CD4-positive, alpha-beta T cell treated with Interleukin-1 beta for 1 hour (primary cell): ENCODE measurements around the gene SLC30A2.
"Not testable (repeated sequence)": the region's sequence is repeated elsewhere in the genome, so short reads cannot be mapped to it uniquely, and the experiment has no call there.

Source experiments
- DNase-seq, 2 donors: peaks; one replicate each; pipeline ENCODE4 v3.0.0-alpha.2; 2020 to 2022

Gene SLC30A2, protein sequence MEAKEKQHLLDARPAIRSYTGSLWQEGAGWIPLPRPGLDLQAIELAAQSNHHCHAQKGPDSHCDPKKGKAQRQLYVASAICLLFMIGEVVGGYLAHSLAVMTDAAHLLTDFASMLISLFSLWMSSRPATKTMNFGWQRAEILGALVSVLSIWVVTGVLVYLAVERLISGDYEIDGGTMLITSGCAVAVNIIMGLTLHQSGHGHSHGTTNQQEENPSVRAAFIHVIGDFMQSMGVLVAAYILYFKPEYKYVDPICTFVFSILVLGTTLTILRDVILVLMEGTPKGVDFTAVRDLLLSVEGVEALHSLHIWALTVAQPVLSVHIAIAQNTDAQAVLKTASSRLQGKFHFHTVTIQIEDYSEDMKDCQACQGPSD

DNA sequence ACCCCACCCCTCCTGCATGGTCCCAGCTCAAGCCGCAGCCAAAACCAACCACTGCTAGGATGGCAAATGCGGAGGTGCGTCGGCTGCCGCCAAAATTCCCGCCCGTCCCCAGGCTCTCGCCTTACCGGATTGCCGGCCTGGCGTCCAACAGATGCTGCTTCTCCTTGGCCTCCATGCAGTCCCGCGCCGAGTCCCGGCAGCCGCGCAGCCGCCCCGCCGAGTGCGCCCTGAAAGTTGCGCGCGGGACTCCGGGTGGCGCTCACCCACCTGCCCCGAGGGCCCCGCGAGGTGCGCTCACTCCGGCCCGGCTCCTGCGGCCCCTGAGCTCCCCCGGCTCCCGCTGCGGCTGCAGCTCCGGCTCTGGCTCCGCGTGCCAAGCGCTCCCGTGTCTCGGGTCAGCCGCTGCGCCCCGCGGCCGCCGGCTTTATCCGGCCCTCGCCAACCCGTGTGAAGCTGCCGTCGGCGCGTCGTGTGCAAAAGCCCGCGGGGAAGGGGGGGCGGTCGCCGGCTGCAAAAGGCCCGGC, at the start of gene SLC30A2:
TSS of gene SLC30A2 (minus strand) at position 397 of the 524 bp plus-strand sequence. CDS start at position 175, 222 bp downstream.
- DNase-seq = no peak

DNA sequence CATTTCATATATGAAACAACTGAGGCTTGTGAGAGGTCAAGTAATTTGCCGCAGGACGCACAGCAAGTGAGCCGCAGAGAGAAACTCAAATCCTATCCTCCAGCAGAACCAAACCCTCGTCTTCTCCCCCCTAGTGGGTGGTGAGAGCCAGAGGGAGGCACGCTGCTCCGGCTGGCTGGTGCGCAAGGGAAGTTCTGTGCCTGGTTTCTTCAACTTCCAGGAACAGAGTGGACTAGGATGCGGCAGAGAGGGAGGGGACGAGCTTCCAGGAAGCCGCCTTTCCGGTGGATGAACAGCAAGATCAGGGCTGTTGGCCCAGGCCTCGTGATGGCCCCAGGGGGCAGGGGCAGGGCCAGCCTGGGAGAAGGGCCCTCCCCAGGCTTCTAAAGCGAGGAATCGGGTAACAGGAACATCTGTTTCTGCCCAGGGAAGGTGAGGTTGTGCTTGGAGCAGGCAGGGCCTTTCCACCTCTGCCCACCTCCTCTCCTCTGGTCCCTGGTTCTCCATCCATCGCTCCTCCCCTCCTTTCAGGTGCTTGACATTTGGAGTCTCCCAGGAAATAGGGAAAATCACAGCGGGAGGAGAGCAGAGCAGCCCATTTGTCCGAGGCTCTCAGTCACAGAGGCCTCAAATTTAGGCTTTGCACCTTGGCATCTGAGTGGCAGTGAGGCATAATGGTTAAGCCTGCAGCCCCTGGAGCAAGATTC, 48.9 kb upstream of the SLC30A2 start:
- no peak for DNase-seq

DNA sequence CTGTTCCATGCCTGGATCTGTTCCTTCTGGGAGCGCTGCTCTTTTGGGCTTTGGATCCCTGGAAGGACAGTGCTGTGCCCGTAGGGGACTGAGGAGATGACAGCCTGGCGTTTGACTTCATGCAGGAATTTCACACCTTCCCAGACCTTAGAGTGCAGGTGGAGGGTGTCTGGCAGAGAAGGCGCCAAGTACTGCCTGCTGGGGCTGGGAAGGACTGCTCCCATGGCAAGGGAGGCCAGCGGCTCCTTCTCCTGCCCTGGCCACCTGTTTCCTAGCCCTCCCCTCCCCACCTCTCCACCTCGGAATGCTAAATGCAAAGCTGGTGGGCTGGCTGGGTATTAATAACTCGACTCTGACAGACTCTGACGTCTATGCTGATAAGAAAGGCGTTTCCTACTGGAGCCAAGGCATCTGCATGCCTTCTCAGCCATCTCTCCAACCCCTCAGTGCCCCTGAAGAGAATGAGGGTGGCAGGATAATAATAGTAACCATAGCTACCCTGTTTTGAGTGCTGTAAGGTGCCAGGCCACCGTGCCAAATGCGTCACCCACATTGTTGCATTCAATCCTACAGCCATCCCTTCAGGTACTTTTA, 48.3 kb upstream of the SLC30A2 start:
- no peak for DNase-seq

DNA sequence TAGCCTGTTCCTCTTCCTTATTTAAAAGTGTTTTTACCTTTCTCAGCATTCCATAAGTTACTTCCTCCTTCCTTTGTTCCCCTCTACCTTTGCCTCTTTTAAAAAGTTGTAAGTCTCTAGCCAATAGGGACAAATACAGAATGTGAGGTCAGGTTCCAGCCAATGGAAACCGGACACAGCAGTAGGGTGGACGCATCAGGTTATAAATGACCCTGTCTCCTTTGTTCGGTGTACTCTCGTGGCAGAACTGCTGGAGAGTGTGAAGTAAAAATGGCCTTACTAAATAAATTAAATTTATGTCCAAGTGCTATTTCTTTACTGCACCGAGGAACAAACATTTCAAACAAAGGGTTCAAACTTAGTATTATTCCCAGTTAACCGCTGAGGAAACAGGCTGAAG, 47.7 kb upstream of the SLC30A2 start:
- not testable (repeated sequence) for DNase-seq

DNA sequence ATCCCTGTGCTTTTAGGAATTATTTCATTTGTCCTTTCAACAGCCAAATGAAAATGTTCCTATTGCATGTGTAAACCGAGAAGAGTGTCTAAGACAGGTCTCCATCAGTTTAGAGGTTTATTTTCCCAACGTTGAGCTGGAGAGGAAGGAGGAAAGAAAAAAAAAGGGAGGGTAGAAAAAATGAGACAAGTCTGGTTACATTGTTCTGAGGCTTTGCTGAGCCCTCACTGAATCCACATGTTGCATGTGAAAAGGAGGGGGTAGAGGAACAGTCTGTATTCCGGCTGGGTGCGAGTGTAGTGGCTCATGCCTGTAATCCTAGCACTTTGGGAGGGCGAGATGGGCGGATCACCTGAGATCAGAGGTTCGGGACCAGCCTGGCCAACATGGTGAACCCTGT, 46.5 kb upstream of the SLC30A2 start:
- no peak for DNase-seq

DNA sequence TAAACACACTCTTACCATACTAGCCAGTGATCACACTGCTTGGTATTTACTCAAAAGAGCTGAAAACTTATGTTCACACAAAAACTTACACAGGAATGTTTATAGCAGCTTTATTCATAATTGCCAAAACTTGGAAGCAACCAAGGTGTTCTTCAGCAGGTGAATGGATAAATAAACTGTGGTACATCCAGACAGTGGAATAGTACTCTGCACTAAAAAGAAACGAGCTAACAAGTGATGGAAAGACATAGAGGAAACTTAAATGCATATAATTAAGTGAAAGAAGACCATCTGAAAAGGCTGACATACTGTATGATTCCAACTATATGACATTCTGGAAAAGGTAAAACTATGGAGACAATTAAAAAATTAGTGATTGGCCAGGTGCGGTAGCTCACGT, 45.0 kb upstream of the SLC30A2 start:
- DNase-seq = no peak

DNA sequence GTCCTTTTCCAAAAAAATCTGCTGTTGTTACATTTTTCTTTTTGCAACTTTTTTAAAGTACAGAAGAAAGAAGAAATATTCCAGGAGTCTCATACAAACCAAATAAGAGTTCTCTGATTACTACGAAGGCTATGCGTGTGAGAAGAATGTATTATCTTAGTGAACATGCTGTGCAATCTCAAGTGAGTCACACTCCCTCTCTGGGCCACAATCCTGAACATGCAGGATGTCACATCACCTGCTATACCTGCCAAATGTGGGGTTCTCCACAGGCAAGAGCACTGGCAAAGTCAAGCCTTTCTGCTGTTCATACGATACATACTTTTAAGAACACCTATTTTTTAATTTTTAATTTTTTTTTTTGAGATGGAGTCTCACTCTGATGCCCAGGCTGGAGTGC, 43.2 kb upstream of the SLC30A2 start:
- DNase-seq = no peak

DNA sequence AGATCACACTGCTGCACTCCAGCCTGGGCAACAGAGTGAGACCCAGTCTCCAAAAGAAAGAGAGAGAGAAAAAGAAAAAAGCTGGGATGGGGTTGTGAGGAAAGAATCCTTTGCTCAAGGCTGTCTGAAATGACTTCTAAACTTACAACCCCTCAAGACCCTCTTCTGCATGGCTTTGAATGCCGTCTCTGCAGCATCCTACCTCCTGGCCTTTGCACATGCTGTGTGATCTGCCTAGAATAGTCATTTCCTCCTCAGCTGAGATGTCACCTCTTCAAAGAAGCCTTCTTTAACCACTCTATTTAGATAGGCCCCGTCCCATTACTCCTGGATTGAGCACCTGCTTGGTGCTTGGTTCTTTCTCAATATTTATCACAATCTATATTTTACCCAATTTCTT, 38.9 kb upstream of the SLC30A2 start:
- no peak for DNase-seq

DNA sequence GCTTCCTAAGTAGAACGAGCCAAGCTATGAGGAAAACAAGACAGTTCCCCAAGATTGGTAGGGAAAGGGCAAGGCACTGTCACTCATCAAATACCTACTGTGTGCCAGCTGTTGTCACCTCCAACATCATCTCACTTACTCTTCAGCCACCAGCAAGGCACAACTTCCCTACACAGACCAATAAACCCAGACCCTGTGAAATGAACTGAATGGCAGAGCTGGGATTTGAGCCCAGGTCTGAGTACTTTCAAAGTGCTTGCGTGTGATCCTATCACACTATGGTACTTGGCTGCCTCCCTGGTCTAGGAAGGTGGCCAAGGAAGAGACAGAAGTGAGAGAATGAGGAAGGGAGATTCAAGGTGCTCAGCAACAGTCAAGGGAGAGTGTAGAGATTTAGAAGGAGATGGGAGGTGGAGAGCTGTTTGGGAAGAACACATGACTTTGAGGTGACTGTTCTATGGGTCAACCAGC, 38.2 kb upstream of the SLC30A2 start:
- DNase-seq = no peak

DNA sequence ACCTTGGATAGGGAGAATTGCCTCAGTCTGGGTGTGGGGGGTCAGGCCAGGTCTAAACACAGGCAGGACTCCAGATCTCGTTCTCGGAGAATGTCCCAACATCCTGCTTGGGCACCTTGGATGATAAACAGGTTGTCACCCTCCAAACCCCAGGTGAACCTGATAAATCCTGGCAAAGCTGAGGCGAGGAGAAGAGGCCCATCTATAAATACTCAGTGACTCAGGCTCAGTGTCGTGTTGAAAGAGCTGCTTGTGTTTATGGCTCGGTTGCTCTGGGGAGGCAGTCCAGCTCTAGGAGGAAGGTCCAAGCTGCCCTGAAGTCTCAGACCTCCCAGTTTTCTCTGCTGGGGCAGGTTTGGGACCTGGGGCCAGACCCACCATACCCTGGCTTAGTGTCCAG, 37.3 kb upstream of the SLC30A2 start:
- DNase-seq = no peak

DNA sequence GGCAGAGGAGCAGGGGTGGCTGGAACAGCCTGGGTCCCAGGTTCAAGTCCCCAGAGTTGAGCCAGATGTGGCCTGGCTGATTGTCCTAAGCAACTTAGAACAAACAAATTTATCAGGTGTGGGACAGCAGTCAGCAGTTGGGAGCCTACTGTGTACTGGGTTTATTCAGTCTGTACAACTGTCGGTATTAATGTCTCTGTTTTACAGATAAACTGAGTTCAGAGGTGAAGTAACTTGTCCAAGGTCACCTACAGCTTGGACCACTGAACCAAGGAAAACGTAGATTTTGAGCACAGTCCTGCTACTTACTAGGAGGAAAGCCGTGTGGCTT, 36.1 kb upstream of the SLC30A2 start:
- no peak for DNase-seq

DNA sequence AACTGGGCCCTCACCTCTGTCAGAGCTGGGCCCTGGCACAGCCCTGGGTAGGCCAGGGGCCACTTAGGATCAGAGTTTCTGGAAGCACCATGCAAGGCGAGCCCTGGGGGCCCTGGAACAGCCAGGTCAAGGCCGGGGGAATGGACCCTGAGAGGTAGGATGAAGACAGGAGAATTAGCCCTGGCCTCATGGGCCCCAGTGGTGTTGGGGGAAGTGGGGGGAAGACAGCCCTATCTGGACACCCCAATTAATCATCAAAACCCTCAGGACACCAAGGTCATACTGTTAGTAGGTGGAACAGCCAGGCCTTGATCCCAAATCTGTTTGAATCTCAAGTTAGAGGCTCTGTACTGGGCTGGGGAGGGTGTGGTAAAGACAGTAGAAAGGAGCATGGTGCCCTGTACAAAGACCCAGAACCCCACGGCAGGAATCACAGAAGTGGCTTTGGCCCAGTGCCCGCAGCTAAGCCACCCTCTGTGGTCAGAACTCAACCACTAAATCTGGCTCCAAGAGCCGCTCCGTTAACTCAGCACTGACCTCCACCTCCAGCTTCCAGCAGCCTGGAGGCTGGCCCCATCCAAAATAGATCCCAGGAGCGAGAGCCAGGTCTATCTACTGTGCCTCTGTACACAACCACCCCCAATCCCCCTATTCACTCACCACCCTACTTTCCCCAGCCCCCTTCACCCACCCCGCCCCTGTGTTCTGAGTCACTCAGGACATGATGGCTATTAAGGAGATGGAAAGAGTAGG, 35.5 kb upstream of the SLC30A2 start:
- no peak for DNase-seq

DNA sequence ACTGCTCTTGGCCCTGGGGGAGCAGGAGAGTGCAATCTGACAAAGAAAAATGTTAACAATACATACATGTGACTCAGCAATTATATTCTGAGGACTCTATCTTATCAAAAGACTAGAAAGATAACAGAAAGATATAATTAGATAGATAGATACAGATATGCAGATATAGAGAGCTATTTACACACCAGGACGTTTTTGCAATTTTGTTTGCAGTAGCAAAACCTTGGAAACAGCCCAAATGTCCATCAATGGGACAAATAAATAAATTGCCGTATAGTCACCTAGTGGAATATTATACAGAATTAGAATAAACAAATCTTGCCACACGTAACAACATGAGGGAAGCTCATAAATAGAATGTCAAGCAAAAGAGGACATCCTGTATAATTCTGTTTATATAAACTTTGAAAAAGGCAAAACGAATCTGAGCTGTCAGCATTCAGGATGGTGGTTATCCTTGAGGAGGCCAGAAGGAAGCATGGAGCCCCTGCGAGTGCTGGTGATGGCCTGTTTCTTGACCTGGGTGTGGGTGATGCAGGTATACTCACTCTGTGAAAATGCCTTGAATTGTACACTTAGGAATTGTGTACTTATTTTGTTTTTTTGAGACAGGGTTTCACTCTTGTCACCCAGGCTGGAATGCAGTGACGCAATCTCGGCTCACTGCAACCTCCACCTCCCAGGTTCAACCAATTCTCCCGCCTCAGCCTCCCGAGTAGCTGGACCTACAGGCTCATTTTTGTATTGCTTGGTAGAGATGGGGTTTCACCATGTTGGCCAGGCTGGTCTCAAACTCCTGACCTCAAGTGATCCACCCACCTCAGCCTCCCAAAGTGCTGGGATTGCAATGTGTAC, 34.3 kb upstream of the SLC30A2 start:
- DNase-seq = no peak

DNA sequence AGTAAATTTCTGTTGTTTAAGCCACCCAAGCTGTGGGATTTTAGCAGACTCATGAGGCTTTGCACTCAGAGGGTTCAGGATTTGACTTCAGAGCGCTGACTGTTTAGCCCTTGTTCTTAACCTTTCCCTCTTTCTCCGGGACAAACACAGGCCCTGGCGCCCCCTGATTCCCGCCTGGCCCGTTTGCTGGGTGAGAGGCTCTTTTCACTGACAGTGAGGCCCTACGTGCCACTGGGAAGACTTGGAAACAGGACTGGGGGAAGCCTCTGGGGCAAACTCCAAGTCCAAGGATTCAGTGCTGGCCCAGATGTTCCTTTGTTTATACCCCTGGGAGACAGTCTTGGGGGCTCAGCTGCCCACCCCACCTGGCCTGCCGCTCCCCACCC, 33.3 kb upstream of the SLC30A2 start:
- DNase-seq = no peak

DNA sequence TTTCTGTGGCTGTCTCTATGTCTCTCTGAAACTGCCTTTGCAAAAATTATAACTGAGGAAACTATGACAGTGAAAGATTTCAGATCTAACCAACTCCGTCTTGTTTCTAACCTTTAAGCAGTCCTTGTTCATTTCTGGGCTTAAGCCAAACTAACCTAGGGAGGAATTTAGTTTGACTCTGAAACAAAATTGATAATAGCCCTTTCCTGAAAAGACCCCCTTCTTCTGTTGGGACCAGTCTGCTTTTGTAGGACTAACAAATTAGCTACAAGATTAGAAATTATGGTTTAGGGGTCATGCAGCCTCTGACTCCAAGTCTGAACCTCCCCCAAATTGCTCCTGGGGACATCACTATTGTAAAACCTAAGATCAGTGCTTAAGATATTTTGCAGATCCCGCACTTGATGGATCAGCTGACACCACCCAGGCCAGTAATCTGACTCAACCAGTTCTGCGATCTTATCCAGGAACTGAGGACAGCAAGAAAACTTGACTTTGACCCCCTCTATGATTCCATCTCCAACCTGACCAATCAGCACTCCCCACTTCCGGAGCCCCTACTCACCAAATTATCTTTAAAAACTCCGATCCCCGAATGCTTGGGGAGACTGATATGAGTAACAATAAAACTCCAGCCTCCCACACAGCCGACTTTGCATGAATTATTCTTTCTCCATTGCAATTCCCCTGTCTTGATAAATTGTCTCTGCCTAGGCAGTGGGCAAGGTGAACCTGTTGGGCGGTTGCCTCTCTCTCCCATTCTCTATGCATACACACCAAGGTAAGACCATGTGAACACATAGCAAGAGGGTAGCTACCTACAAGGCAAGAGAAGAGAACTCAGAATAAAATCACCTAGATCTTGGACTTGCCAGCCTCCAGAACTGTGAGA, 32.6 kb upstream of the SLC30A2 start:
- no peak for DNase-seq

DNA sequence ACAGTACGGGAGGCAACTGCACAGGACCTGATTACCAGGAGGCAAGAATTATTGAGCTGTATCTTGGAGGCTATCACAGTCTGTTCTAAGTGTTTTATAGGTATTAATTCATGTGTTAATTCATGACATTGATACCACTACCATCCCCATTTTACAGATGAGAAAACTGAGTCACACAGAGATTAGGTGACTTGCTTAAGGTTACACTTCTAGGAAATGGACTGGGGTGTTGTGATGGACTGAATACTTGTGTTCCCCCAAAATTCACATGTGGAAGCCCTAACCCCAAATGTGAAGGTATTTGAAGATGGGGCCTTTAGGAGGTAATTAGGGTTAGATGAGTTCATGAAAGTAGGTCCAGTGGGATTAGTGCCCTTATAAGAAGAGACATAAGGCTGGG, 31.6 kb upstream of the SLC30A2 start:
- DNase-seq = no peak

DNA sequence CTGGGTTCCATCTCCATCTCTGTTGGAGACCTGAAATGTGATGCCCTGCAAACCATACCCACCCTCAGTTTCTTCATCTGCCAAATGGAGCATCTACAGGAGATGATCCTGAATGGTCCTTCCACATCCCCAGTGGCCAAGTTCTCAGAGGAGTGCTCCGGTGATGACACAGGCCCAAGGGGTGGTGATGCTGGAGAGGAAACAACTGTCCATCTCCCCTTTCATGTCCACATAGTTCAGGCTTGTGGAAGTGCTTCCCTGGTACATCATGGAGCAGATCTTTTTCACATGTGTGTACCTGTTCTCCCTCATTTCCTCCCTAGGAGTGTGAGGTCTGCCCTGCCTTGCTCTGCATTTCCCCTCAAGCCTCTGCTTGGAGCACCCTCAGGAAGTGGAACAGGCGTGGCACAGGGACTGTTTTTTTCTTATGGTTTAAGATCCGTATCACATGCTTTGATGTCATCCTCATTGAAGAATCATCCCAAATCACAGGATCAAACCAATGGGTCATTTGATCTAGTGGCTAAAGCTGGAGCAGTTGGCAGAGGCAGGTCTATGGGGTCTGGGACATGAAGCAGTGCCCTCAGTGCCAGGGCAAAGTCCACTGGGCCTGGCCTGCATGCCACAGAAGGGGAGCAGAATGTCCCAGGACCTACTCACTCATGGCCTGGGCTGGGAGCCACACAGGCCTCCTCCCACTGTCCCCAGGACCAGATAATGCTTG, 29.7 kb upstream of the SLC30A2 start:
- DNase-seq = no peak

DNA sequence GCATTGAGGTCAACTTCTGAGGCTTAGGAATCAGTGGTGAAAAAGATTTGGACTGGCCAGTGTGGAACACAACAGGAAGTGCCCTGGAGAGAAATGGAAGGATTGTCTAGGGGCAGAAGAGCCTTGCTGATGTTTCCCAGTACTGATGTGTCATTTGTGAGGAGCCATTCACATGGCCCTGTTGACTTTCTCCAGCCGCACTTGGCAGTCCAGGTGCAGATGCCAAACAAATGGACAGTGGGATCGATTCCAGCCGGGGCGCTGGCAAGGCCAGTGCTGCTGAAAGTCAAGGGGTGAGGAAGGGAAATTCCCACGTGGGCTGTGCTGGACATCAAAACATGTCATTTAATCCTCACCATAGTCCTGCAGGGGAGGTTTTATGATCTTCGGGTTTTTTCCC, 26.4 kb upstream of the SLC30A2 start:
- DNase-seq = no peak

DNA sequence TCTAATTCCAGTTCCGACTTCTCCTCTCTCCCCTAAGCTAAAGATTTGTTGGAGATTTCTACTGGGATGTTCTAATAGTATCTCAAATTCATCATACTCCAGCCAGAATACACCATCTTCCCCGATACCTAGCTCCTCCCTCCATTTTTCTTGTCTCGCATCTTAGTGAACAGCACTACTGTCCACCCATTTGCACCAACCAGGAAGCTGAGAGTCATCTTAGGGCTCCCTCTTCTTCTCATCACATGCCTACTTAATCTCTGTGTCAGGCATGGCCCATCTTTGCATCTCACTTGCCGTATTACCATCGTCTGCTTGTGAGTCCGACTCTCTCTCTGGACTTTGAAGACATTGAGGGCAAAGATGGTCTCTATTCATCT, 25.0 kb upstream of the SLC30A2 start:
- no peak for DNase-seq

DNA sequence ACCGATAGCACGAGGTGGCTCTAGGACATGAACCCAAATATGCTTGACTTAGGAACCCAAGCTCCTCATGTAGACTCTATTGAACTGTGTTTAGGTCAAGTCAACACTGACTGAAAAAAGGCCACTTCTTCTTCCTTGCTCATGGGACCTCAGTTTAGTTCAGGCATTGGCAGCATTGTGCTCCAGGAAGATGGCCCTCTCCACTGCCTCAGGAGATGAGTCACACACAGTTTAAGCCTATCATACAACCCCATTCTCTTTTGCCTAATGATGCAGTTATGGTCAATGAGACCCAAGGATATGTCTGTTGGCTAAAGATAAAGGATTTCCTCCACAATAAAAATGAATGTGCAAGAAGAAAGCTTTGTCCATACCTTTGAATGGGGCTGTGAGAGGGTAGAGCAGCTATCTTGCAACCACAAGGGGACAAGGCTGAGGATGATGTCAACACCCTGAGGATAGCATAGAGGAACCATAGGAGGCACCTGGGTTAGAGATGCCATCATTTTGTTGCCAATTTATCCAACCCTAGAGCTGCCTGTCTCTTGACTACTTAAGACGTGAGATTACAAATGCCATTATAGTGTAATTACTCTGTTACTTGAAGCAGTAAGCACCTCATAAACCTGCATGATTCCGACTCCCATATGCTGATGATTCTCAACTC, 24.5 kb upstream of the SLC30A2 start:
- DNase-seq = no peak
